Activated CD4-positive, alpha-beta T cell treated with anti-CD3 and anti-CD28 coated beads, Interleukin-2, amount 10 ng/mL, durations not matched to agents 24 days and 14 days (primary cell): ENCODE data around the gene TARS3. TPM values are rescaled to one million over a fixed set of nuclear protein-coding genes. Genes with fewer than 3 reads are reported as not detected.
"Not testable (repeated sequence)": the region's sequence is repeated elsewhere in the genome, so short reads cannot be mapped to it uniquely, and the experiment has no call there.

Experiments
- DNase-seq: peaks from one replicate; pipeline ENCODE4 v3.0.0; 2022
- H3K27ac Mint-ChIP-seq: one replicate; pipeline ENCODE4 v1.8.0; 2022; ENCODE audit warnings: mild to moderate bottlenecking, mixed read lengths
- H3K27me3 Mint-ChIP-seq: one replicate; pipeline ENCODE4 v1.8.0; 2022; ENCODE audit warnings: mixed read lengths
- H3K36me3 Mint-ChIP-seq: one replicate; pipeline ENCODE4 v1.8.0; 2022; ENCODE audit warnings: low read depth, mild to moderate bottlenecking, mixed read lengths
- H3K4me1 Mint-ChIP-seq: one replicate; pipeline ENCODE4 v1.8.0; 2021; ENCODE audit warnings: mixed read lengths
- H3K4me3 Mint-ChIP-seq: one replicate; pipeline ENCODE4 v1.8.0; 2022; ENCODE audit warnings: mild to moderate bottlenecking, moderate library complexity, mixed read lengths
- H3K9me3 Mint-ChIP-seq: one replicate; pipeline ENCODE4 v1.8.0; 2021; ENCODE audit warnings: mixed read lengths
- intact Hi-C: fragments of 100-400 bp; cut with micrococcal nuclease; formaldehyde crosslinking; loops from one replicate; pipeline ENCODE4 v1.15.1; 2023
- total RNA-seq: library from RNA; stranded (reverse); gene quantifications from 2 replicates; pipeline ENCODE4 v1.2.3, GENCODE V29; 2022

TARS3 gene
- total RNA-seq, 1 donor from 2014 or later: 11.5 TPM

DNA sequence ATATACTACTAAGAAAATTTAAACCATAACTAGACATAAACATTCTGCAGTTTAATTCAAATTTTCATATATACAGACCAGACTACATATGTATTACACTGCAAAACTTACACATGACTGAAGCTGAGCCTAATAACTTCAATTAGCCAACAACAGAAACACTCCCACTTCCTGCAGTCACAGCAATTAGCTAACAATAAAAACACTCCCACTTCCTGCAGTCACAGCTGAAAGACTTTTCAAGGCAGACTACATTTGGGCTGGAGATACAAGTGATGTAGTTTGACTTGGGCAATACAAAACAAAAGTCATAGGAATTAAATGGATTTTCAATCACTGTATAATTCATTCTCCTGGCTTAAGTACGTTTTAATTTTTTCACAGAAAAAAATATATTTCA is 82.4 kb downstream of the TARS3 start:
- Mint-ChIP-seq H3K27ac (no peak overlapping the region), H3K36me3 (peaks cover 44% of the 10 kb centered on the region)
- intact Hi-C loops: loop anchor here (1.0 kb wide), 1 partner anchor 342 kb away; no protein-coding TSS in a partner anchor

DNA sequence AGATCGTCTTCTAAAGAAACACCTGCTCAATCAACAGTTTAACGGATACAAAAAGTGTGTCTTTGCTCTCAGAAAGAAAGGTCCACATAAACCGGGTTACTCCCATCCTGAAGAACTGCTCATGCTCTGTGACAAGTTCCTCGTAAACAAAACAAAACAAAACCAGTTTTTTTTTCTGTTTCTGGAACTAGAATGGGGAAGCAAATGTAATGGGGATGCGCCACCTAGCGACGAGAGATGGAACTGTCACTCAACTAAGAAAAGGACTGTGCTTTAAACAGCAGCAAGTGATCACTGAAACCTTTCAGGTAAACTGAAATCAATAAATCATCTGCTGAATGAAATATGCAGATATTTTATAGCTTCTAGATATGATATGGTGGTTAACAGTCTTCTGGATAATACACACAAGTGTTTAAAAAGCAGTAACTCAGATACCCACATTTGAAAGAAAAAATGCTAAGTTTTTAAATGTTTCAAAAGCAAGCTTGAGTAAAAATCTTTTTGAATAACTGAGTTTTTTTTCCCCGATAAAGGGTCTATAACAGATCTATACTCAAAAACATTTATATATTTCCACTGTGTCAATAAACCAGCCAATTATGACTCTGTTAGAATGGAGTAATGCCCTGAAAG is 83.0 kb downstream of the TARS3 start:
- Mint-ChIP-seq H3K4me3 (peak overlapping the region; percentile 27), H3K9me3 (no peaks in the 10 kb centered on the region), H3K27ac (peak overlapping the region; percentile 79), H3K36me3 (peaks cover 44% of the 10 kb centered on the region), H3K27me3 (no peaks in the 10 kb centered on the region), H3K4me1 (peaks cover 18% of the 10 kb centered on the region)
- peak; percentile 93 for DNase-seq
- intact Hi-C loops: loop anchor here (1.0 kb wide), 1 partner anchor 341 kb away; no protein-coding TSS in a partner anchor

More for the DNA sequence above, 82.4 kb downstream of the TARS3 start:
- peaks cover 18% of the 10 kb centered on the region for H3K4me1 Mint-ChIP-seq
- no peaks in the 10 kb centered on the region for H3K9me3 Mint-ChIP-seq
- H3K4me3 Mint-ChIP-seq: no peak overlapping the region
- DNase-seq: peak; percentile 64
- no peaks in the 10 kb centered on the region for H3K27me3 Mint-ChIP-seq

DNA sequence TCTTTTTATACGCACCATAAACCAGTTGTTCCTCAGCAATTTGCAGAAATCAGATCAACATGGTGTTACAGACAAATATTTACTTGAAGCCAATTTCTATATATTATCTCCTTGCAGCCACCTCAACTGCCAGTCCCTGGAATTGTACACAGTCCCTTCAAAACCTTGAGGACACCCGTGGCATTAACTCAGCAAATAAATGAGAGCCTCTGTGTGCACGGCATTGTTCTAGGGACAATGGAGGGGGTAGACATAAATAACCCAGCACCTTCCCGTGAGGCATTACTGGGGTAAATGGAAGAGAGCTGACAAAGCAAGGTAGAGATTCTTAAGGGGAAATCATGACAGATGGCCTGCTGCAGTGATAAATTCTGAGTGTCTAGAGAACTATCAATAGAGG is 84.6 kb downstream of the TARS3 start:
- H3K36me3 Mint-ChIP-seq: peaks cover 30% of the 10 kb centered on the region

DNA sequence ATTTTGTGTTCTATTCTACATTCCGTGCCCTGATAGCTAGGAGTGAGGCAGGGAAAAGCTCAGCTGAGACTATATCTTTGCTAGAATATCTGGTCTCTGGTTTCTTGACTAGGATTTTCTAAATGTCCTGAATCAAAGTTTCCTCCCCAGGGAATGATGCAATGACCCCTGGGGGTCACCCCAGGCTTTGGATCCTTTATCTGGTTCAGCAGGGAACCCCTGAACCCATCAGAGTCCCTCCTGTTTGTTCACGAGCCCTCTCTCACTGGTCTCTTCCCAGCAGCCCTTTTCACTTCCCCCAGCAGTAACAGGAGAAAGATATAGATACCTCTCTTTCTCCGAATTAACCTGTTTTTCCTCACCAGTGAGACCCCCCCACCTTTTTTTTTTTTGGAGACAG is 86.4 kb downstream of the TARS3 start:
- peaks cover 13% of the 10 kb centered on the region for H3K4me1 Mint-ChIP-seq
- peaks cover 23% of the 10 kb centered on the region for H3K36me3 Mint-ChIP-seq
- H3K27me3 Mint-ChIP-seq: no peaks in the 10 kb centered on the region
- no peaks in the 10 kb centered on the region for H3K9me3 Mint-ChIP-seq
- intact Hi-C loops: no loop called here
- H3K4me3 Mint-ChIP-seq: no peak overlapping the region
- H3K27ac Mint-ChIP-seq: no peak overlapping the region
- peak; percentile 43 for DNase-seq

More for the DNA sequence above, 84.6 kb downstream of the TARS3 start:
- Mint-ChIP-seq H3K27me3 (no peaks in the 10 kb centered on the region), H3K27ac (no peak overlapping the region), H3K4me1 (peaks cover 13% of the 10 kb centered on the region), H3K4me3 (no peak overlapping the region), H3K9me3 (no peaks in the 10 kb centered on the region)
- intact Hi-C loops: no loop called here
- DNase-seq: peak; percentile 39

DNA sequence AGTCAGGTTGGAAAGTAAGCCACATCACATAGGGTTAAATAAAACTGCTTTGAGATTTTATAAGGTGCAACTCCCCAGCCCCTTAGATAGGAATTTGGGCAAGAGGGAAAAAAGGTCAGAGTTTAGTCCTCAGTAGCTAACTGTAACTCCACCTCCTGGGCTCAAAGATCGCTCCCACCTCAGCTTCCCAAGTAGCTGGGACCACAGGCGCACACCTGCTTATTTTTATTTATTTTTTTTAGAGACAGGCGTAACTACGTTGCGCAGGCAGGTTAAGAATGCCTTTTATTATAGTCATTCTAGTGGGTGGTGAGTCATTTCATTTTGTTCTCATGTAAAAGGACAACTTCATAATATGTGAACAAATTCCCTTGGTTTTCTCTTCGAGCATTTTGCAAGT is 86.8 kb downstream of the TARS3 start:
- Mint-ChIP-seq H3K27ac (no peak overlapping the region), H3K9me3 (no peaks in the 10 kb centered on the region), H3K27me3 (no peaks in the 10 kb centered on the region), H3K36me3 (peaks cover 21% of the 10 kb centered on the region), H3K4me1 (peaks cover 12% of the 10 kb centered on the region), H3K4me3 (no peak overlapping the region)
- DNase-seq: no peak
- intact Hi-C loops: no loop called here

DNA sequence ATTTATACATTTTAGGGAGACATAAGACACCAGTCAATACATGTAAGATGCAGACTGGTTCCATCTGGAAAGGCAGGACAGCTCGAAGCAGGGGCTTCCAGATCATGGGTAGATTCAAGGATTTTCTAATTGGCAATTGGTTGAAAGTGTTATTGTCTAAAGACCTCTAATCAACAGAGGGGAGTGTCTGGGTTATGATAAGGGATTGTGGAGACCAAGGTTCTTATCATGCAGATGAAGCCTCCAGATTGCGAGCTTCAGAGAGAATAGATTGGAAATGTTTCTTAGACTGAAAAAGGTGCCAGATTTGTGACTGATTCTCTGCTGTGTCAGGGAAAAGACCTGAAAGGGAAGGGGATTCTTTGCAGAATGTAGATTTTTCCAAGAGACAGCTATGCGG is 87.2 kb downstream of the TARS3 start:
- Mint-ChIP-seq H3K27ac (no peak overlapping the region), H3K27me3 (no peaks in the 10 kb centered on the region), H3K9me3 (no peaks in the 10 kb centered on the region), H3K36me3 (peaks cover 18% of the 10 kb centered on the region), H3K4me1 (peaks cover 8% of the 10 kb centered on the region), H3K4me3 (no peak overlapping the region)
- DNase-seq: peak; percentile 43
- intact Hi-C loops: no loop called here

DNA sequence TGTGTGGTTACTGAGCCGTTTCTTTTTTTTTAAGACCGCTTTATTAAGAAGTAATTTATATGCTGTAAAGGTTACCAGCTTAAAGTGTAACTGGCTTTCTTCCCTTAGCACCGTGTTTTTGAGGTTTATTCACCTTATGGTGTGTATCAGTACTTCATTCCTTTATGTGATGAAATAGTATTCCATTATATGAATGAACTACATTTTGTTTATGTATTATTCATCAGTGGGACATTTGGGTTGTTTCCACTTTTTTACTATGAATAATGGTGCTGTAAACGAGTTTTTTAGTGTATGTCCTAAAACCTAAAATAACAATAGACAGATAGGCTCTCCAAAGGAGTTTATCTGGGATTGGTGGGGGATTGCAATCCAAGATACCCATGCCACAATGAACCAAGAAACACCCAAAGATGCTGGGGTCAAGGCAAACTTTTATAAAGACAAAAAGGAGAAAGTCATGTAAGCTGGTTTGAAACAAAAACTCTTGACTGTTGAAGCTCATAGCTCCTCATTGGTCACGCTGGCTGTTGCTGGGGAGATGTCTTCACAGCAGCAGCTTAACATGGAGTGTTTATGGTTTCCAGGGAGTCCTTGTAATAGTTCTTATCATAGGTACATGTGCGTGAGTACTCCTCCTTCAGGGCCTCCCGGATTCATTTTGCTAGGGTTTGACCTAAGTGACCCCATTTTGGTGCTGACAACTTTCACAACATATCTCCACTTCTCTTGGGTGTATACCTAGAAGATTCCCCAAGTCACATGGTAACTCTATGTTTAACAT is 88.1 kb downstream of the TARS3 start:
- H3K4me3 Mint-ChIP-seq: no peak overlapping the region
- no peaks in the 10 kb centered on the region for H3K9me3 Mint-ChIP-seq
- no peak overlapping the region for H3K27ac Mint-ChIP-seq
- peaks cover 18% of the 10 kb centered on the region for H3K36me3 Mint-ChIP-seq
- H3K4me1 Mint-ChIP-seq: peaks cover 3% of the 10 kb centered on the region
- DNase-seq: peak; percentile 48
- intact Hi-C loops: no loop called here
- H3K27me3 Mint-ChIP-seq: no peaks in the 10 kb centered on the region

DNA sequence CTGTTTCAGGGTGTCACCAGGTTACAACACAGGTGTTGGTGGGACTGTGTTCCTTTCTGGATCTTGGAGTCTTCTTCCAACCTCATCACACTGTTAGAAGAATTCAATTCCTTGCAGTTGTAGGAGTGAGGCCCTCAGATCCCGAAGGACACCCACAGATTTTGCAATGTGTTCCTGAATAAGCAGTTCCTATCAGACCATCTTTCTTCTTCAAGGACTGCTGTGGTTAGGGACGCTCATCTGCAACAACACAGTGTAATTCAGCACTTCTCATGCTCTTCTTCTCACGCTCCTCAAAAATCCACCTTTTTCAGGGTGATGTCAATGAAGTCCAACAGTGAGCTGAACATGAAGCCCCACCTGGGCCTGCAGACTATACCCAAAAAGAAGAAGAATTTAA is 90.9 kb downstream of the TARS3 start:
- no peaks in the 10 kb centered on the region for H3K9me3 Mint-ChIP-seq
- intact Hi-C loops: no loop called here
- no peak overlapping the region for H3K27ac Mint-ChIP-seq
- H3K4me1 Mint-ChIP-seq: no peaks in the 10 kb centered on the region
- DNase-seq: peak; percentile 45
- no peak overlapping the region for H3K4me3 Mint-ChIP-seq
- no peaks in the 10 kb centered on the region for H3K27me3 Mint-ChIP-seq
- no peaks in the 10 kb centered on the region for H3K36me3 Mint-ChIP-seq

- H3K27ac Mint-ChIP-seq, H3K9me3 Mint-ChIP-seq, H3K4me3 Mint-ChIP-seq, H3K27me3 Mint-ChIP-seq, DNase-seq, intact Hi-C loops: not testable (repeated sequence)
- peaks cover 16% of the 10 kb centered on the region for H3K4me1 Mint-ChIP-seq
- peaks cover 17% of the 10 kb centered on the region for H3K36me3 Mint-ChIP-seq
Measured at GRCh38 chr15:101626729-101627128, 97.5 kb downstream of the TARS3 start.

DNA sequence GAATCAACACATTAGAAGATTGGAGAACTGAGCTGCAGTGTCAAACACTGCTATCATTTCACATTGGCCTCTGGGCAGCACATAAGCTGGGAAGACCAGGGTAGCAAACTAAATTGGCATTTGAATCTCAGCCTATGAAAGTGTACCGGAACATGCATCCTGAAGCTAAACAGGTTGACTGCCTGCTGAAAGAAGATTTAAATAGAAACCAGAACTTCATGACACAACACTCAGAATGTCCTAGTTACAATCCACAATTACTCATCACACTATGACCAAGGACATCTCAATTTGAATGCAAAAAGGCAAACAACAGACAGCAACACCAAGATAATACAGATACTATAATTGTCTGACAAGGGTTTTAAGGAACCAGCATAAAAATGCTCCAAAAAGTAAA is 98.3 kb downstream of the TARS3 start:
- Mint-ChIP-seq H3K36me3 (peaks cover 17% of the 10 kb centered on the region), H3K4me1 (peaks cover 16% of the 10 kb centered on the region), H3K27ac (no peak overlapping the region), H3K9me3 (peaks cover 4% of the 10 kb centered on the region), H3K4me3 (no peak overlapping the region), H3K27me3 (no peaks in the 10 kb centered on the region)
- intact Hi-C loops: no loop called here
- no peak for DNase-seq

DNA sequence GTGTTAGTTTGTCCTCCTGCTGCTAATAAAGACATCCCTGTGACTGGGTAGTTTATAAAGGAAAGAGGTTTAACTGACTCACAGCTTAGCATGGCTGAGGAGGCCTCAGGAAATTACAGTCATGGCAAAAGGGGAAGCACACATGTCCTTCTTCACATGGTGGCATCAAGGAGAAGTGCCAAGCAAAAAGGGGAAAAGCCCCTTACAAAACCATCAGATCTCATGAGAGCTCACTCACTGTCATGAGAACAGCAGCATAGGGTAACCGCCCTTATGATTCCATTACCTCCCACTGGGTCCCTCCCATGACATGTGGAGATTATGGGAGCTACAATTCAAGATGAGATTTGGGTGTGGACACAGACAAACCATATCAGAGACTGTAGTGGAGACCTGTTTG is 99.1 kb downstream of the TARS3 start:
- Mint-ChIP-seq H3K36me3 (peaks cover 17% of the 10 kb centered on the region), H3K4me3 (no peak overlapping the region), H3K4me1 (peaks cover 16% of the 10 kb centered on the region), H3K27me3 (no peaks in the 10 kb centered on the region), H3K27ac (no peak overlapping the region), H3K9me3 (peaks cover 4% of the 10 kb centered on the region)
- DNase-seq: no peak
- intact Hi-C loops: no loop called here

- peaks cover 4% of the 10 kb centered on the region for H3K9me3 Mint-ChIP-seq
- peak overlapping the region; percentile 7 for H3K27ac Mint-ChIP-seq
- peaks cover 16% of the 10 kb centered on the region for H3K4me1 Mint-ChIP-seq
- no peak for DNase-seq
- no peak overlapping the region for H3K4me3 Mint-ChIP-seq
- no peaks in the 10 kb centered on the region for H3K27me3 Mint-ChIP-seq
- H3K36me3 Mint-ChIP-seq: peaks cover 17% of the 10 kb centered on the region
- intact Hi-C loops: no loop called here
Measured at GRCh38 chr15:101623367-101624304, 100.6 kb downstream of the TARS3 start.

DNA sequence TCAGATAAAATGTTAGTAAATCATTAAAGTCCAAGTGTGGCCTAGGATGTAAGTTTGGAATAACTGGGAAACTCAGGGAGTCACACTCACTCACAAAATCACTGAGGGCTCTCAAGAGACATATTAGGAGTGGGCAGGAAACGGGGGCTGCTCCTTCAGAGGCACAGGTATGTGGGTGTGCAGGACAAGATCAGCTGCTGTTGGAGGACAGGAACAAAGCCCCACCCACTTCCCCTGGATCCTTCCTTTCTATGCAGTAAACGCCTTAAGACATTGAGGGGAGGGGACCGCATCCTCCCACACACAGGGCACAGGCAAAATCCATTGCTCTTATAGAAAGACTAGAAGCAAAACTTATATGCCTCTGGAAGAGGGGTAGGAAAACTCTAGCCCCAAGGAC is 102.3 kb downstream of the TARS3 start:
- peaks cover 4% of the 10 kb centered on the region for H3K9me3 Mint-ChIP-seq
- peaks cover 17% of the 10 kb centered on the region for H3K36me3 Mint-ChIP-seq
- intact Hi-C loops: no loop called here
- no peaks in the 10 kb centered on the region for H3K27me3 Mint-ChIP-seq
- DNase-seq: peak; percentile 47
- H3K4me1 Mint-ChIP-seq: peaks cover 16% of the 10 kb centered on the region
- H3K4me3 Mint-ChIP-seq: no peak overlapping the region
- H3K27ac Mint-ChIP-seq: no peak overlapping the region
